HG02981 (cell line): ENCODE measurements around the gene ACAP3.

ENCODE experiments used
- ATAC-seq: cut with Tn5 transposase; IDR thresholded peaks from one replicate; pipeline ENCODE4 v1.9.1; 2021; ENCODE audit warnings: mild to moderate bottlenecking, moderate library complexity; ENCODE audit not compliant: unreplicated experiment

Gene ACAP3

DNA sequence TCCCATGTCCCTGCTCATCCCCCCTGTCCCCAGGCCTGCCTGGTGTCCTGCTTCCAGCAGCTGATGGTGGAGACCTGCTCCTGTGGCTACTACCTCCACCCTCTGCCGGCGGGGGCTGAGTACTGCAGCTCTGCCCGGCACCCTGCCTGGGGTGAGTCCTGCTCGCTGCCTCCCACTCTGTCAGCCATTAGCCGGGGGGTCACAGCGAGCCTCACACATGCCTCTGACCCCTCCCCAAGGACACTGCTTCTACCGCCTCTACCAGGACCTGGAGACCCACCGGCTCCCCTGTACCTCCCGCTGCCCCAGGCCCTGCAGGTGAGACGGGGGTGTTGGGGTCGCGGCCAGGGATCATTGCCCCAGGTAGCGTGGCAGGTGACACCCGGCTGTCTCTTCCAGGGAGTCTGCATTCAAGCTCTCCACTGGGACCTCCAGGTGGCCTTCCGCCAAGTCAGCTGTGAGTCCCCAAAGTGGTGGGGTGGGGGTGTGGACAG, 17.4 kb downstream of the ACAP3 start:
- ATAC-seq = no peak

DNA sequence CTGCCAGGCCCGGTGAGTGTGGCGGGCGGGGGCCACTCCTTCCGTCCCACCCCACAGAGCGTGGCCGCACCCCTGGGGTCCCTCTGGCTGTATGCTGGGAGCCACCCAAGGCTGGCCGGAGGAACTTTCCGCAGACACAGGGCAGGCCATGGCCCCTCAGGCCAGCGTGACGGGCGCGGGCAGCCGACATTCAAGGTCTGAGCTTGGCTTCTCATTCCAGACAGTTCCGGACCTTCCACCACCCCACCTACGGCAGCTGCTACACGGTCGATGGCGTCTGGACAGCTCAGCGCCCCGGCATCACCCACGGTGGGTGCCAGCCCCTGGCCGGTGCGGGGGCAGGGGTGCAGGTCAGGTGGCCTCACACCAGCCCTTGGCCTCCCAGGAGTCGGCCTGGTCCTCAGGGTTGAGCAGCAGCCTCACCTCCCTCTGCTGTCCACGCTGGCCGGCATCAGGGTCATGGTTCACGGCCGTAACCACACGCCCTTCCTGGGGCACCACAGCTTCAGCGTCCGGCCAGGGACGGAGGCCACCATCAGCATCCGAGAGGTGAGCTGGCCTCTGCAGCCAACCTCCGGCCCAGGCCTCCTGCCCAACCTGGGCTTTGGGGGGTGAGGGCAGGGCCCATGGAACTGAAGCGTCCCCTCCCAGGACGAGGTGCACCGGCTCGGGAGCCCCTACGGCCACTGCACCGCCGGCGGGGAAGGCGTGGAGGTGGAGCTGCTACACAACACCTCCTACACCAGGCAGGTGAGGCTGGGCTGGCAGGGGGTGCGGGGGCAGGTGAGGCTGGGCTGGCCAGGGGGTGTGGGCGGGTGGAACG, 20.2 kb downstream of the ACAP3 start:
- ATAC-seq = no peak

DNA sequence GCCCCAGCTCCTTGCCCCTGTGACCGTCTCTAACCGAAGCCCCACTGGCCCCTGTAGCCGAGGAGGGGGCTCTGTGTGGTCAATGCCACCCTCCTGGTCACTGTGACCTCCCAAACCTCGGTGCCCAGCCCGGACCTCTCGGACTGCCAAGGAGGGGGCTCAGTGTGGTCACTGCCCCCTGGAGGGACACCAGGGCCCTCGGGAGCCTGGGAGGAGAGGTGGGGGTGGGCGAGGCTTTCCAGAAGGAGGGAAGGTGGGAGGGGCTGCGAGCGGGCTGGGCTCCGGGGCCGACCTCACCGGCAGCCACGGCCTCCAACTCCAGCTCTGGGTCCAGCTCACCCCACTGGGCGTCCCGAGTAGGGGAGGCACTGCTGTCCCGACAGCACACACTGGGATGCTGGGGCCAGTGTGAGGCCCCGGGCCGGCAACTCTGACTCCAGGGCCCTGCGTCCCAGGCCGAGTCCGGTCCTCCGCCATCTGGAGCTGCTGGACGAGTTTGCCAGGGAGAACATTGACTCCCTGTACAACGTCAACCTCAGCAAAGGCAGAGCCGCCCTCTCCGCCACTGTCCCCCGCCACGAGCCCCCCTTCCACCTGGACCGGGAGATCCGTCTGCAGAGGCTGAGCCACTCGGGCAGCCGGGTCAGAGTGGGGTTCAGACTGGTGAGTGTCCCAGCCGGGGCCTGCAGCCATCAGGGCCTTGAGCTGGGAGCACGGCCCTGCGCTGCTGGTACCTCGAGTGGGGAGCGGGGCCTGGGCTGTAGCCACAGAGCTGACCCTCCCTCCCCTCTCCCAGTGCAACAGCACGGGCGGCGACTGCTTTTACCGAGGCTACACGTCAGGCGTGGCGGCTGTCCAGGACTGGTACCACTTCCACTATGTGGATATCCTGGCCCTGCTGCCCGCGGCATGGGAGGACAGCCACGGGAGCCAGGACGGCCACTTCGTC, 21.1 kb downstream of the ACAP3 start:
- ATAC-seq = no peak

DNA sequence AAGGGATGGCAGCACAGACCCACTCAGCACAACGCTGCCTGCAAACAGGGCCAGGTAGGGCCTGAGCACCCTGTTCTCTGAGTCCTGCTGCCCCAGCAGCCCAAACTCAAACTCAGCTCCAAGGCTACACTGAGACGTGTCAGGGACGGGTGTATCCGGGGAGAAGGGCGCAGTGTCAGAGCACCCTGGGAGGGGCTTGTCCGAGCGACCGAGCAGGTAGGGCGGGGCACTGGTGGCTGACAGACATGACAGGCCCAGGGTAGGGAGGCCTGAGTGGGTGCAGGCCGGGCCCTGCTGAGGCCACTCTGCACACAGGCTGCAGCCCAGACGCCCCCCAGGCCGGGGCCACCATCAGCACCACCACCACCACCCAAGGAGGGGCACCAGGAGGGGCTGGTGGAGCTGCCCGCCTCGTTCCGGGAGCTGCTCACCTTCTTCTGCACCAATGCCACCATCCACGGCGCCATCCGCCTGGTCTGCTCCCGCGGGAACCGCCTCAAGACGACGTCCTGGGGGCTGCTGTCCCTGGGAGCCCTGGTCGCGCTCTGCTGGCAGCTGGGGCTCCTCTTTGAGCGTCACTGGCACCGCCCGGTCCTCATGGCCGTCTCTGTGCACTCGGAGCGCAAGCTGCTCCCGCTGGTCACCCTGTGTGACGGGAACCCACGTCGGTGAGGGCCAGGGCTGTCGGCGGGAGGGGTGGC, 22.0 kb downstream of the ACAP3 start:
- ATAC-seq = no peak

DNA sequence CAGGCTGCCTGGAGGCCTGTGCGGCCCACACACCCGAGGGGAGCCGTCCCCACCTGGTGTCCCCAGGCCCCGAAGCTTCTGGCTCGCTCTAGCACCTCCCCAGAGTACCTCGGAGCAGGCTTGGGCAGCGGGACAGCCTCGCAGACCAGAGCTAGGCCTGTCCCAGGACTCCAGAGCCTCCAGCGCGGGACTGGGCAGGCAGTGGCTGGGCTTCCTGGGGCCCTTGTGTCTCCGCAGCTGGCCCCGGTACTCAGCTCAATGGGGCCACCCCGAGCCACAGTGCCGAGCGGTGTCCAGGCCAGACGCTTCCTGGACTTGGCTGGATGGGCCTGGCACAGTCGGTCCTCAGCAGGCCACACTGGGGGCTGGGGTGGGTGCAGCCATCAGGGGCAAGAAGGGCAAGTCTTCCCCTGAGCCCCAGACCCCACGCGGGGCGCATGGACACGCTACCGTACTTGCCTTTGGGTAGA, 22.6 kb downstream of the ACAP3 start:
- no peak for ATAC-seq

DNA sequence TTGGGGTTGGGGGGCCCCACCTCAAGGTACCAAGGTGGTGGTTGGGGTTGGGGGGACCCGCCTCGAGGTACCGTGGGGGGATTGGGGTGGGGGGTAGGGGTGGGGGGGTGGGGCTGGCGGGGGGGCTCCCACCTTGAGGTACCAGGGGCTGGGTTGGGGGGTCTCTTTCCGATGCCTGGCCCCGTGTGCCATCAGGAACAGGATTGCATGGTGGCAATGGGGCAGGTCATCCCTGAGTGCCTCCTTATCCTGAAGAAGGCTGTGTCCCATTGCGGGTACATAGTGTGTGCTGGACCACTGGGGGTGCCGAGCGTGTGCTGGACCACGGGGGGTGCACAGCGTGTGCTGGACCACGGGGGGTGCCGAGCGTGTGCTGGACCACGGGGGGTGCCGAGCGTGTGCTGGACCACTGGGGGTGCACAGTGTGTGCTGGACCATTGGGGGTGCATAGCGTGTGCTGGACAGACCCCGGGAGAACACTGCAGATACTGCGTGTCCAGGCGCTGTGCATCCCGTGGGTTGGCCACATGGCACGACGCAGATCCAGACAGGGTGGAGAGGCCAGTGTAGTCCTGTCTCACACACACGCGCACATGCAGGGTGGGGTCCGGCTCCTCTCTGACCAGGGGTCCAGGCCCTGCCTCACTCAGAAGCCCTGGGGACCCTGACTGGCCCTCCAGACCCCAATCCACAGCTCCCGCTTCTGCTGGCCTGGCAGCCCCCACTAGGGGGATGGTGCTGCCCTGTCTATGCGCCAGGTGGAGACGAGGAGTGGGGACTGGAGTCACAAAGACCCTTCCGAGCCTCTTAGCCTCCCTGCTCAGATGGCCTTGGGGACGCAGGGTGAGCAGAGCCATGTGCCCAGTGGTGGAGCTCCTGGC, 23.3 kb downstream of the ACAP3 start:
- no peak for ATAC-seq

DNA sequence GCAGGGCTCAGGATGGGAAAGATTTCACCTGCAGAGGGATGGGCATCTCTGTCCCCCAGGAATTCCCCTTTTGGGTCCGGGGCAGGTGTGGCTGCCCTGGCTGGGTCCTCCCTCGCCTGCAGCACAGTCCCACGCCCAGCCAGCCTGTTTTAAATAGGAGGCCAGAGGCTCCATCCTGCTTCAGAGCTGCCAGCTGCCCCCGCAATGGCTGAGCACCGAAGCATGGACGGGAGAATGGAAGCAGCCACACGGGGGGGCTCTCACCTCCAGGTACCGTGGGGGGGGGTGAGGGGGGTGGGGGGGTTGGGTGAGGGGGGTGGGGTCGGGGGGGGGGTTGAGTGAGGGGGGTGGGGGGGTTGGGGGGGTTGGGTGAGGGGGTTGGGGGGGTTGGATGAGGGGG, 23.9 kb downstream of the ACAP3 start:
- ATAC-seq = no peak

DNA sequence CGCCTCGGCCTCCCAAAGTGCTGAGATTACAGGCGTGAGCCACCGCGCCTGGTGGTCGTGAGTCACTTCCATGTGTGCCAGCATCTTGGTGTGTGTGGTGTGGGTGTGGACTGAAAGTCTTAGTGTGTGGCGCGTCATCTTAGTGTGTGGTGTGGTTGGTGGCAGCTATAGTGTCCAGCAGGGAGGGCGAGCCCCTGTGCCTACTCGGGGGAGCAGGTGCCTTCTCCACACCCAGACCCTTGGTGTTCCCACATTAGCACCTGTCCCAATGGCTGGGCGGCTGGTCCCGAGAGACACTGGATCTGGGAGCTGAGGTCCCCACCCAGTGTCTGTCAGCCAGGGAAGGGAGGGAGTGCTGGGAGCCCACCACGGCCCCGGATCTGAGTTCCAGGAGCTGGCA, 24.7 kb downstream of the ACAP3 start:
- ATAC-seq = no peak

DNA sequence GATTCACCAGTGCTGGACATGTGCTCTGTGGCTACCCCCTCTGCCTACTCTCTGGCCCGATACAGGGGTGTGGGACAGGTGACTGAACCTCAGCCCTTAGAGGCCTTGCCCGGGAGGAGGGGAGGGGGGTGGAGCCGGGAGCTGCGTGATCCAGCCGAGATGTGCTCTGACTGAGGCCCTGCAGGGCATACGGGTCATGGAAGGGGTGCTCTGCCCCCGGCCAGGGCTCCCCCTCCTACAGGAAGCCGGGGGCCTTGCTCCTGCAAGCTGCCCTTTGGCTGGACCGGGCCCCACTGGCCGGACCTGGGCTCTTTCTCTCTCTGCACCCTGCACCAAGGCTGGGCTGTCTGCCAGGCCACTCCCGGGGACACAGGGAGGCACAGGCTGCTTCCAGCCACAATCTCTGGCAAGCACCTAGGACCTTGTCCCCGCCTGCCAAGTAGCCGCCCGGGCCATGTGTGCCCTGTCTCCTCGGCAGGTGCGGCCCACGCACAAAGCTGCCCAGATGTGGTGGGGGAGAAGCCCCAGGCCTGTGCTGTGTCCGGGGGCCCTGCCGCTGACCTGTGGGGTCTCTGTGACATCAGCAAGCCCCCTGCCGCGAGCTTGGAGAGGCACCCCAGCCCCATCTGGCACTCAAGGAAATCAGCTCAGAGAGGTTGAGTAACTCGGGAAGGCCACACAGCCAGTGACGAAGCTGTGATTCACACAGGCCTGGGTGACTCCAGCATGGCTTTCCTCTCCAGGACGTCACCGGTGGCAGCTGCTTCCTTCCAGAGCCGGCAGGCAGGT, 26.0 kb downstream of the ACAP3 start:
- ATAC-seq = no peak

DNA sequence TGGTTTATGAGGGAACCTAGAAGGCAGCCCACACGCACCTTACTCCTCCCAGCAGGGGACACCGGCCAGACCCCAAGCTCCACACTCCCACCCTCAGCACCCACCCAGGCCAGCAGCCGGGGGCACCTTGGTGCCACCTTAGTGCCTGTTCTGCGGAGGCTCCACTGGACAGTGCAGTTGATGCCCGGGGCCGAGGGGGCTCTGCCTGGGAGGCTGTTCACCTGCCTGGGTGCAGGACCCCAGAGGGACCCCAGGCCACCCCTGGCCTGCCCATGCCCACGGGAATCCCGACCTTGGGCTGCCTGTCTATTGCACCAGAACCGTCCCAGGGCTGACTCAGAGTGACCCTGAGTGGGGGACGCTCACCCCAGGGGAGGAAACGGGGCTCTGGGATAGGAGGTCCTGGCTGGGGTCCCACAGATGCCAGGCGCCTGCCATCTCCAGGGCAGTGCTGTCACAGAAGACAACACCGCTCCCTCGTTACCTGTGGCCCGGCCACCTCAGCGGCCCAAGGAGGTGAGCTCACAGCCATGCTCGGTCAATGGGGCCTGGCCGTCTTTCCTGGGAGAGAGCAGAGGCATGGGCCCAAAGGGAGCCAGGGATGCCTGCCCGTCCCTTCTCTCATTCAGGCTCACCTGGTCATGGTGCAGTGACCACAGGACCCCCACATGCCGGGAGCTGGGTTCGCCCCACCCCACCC, 26.8 kb downstream of the ACAP3 start:
- no peak for ATAC-seq

DNA sequence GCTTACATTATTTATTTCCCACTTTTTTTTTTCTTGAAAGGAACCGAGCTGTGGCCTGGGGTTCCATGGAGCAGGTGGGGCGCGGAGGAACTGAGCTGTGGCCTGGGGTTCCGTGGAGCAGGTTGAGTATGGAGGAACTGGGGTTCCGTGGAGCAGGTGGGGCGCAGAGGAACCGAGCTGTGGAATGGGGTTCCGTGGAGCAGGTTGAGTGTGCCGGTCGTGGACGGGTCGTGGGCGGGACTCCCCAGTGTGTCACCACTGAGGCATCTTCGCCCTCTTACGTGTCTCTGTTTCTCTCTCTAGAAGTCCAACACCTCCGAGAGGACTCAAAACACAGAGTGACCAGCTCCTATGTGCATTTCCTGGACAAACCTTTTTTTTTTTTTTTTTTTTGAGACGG, 28.7 kb downstream of the ACAP3 start:
- ATAC-seq = no peak

DNA sequence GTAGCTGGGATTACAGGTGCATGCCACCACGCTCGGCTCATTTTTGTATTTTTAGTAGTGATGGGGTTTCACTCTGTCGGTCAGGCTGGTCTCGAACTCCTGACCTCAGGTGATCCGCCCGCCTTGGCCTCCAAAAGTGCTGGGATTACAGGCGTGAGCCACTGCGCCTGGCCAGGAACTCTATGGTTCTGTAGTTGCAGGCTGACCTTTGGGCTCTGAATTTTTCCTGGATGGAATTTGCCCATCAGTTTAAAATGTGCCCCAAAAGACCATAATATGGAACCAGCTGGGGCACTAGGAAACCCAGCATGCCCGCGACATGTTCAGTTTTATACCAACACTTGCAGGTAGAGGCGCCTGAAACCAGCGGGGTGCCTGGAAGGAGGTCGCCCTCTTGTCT, 29.1 kb downstream of the ACAP3 start:
- no peak for ATAC-seq

DNA sequence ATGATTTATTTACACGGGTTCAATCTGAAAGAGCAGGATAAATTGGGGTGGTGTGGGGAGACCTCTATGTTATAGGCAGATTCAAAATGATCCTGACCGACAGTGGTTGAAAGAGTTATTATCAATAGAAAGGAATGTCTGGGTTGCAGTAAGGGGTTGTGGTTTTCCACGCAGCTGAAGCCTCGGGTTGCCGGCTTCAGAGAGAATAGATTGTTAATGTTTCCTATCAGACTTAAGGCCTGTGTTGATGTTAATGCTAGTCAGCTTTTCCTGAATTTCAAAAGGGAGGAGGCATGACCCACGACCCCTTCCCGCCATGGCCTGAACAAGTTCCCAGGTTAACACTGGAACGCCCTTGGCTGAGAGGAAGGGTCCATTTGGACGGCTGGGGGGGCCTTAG, 31.9 kb downstream of the ACAP3 start:
- ATAC-seq = no peak

DNA sequence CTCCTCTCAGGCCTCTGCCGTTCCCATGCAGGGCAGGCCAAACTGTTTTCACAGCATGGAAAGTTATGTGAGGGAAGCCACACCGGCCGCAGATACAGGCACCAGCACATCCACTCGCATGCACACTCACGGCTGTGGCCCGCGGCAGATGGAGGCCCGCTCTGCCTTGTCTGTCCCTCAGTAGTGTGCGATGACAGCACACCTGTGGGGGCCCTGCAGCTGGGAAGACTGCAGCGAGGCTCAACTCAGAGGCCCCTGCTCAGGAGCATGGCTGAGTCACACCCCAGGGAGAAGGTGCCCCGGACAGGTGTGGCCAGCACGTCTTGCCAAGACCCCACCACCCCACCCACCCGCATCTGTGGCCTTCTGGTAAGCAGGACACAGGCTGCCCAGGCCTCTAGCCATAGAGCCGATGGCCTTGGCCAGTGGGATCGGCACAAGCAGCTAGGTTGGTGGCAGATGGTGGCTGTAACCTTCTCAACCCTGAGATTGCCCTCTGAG, 32.7 kb downstream of the ACAP3 start:
- no peak for ATAC-seq

DNA sequence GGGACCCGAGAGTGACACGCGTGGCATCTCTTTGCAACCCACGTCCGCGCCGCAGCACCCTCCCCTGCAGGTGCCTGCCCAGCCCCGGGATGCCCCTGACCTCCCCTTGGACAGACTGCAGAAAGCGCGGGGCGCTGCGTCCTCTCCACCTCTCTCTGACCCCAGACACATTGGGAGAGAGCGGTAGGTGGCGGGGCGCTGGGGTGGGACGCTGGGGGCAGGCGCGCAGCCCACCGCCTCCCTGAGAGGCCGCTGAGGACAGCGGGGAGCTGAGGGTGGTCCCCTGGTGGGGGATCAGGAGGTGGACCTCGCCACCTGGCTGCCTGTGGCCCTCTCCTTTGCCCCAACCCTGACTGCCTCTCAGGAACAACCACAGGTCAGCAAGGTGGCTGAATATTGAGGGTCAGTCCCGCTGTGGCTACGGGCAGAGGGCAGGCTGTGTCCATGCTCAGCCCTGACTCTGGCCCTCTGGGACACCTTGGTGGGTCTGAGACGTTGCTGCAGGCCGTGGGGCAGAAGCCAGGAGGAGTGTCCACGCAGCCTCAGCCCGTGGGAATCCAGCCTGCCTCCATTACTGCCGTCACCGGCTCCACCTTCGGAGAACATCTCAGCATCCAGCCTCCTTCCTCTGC, 33.3 kb downstream of the ACAP3 start:
- no peak for ATAC-seq

DNA sequence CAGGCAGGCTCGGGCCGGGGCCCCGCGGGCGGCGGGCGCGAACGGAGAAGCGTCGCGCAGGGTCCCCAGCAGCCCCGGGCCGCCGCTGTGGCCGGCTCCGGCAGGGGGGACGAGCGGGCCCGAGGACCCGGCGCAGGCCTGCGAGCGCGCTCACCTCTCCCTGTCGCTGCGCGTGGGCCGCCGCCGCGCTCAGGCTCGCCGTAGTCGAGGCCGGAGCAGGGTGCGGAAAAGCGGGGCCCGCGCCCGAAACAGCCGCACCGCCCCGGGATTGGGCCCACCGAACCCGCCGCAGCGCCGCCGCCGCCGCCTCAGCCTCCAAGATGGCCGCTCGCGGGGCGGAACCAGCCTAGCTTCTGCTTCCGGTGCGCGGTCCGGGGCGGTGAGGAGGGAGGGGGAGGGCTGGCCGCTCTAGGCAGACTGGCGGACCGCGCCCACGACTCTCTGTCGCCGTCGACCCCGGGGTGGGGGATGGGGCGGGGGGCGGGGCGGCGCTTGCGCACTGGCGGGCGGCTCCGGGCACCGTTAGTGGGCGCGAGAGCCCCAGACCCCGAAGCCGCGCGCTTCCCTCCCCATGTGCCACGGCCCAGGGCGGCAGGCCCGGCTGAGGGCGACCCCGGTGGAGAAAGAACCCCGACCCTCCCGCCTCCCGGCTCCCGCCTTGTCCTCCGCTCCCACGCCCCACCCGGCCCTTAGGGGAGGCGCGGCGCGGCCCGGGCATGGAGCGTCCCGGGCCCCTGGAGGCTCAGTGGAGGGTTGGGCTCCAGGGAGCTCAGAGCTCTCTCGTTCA, 34.0 kb downstream of the ACAP3 start, which contains the start of gene UBE2J2:
TSS of gene UBE2J2 (minus strand) at position 343 of the 787 bp plus-strand sequence. CDS start 5,862 bp downstream, outside the sequence.
- peak; percentile 79 for ATAC-seq

DNA sequence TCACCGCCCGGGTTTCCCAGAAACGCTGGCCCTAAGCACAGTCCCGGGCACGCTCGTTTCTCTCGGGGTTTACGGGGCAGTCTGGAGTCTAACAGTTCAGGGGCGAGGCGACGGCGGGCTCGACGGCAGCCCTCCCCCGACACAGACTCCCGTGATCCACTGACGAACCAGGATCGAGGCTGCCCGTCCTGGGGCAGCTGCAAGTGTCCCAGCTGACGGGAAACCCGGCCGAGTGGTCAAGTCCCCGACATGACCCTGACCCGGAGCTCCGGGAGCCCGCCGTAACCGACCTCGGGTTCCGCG, 34.6 kb downstream of the ACAP3 start:
- no peak for ATAC-seq
